RWPE2 (cell line): ENCODE measurements around the gene PDSS2.

ENCODE experiments used
- ATAC-seq: fragments of 200-7000 bp; cut with Tn5 transposase; 3 replicates; pipeline ENCODE4 v1.9.1; 2021; ENCODE audit warnings: low read depth
- DNase-seq: peaks from one replicate; pipeline ENCODE4 v3.0.0-alpha.2; 2020; ENCODE audit warnings: low spot score
- H3K27ac ChIP-seq: fragments of 450-650 bp; 2 replicates; pipeline ENCODE4 v1.5.1; 2017; ENCODE audit warnings: mild to moderate bottlenecking; ENCODE audit not compliant: poor library complexity, severe bottlenecking
- H3K27me3 ChIP-seq: fragments of 250-450 bp; sonication (Bioruptor Pico); 2 replicates; pipeline ENCODE4 v1.5.1; 2021; ENCODE audit warnings: mild to moderate bottlenecking, moderate library complexity; ENCODE audit not compliant: insufficient read depth, poor library complexity, severe bottlenecking
- H3K36me3 ChIP-seq: fragments of 250-450 bp; sonication (Bioruptor Pico); 2 replicates; pipeline ENCODE4 v1.5.1; 2020; ENCODE audit warnings: low read depth, mild to moderate bottlenecking, moderate library complexity
- H3K4me1 ChIP-seq: fragments of 250-450 bp; sonication (Bioruptor Pico); 2 replicates; pipeline ENCODE4 v1.5.1; 2021; ENCODE audit warnings: mild to moderate bottlenecking, moderate library complexity; ENCODE audit not compliant: insufficient read depth, poor library complexity, severe bottlenecking
- H3K4me3 ChIP-seq: fragments of 250-450 bp; sonication (Bioruptor Pico); 2 replicates; pipeline ENCODE4 v1.5.1; 2021; ENCODE audit warnings: mild to moderate bottlenecking, moderate library complexity; ENCODE audit not compliant: severe bottlenecking
- H3K9me3 ChIP-seq: fragments of 250-450 bp; sonication (Bioruptor Pico); 2 replicates; pipeline ENCODE4 v1.5.1; 2021; ENCODE audit warnings: mild to moderate bottlenecking, moderate library complexity; ENCODE audit not compliant: severe bottlenecking
- TF ChIP-seq, protein P1 (sequence below): fragments of 450-650 bp; IDR thresholded peaks from one replicate; pipeline ENCODE4 v1.5.1; 2017; ENCODE audit warnings: mild to moderate bottlenecking, moderate library complexity; ENCODE audit not compliant: poor library complexity, severe bottlenecking

PDSS2 gene

DNA sequence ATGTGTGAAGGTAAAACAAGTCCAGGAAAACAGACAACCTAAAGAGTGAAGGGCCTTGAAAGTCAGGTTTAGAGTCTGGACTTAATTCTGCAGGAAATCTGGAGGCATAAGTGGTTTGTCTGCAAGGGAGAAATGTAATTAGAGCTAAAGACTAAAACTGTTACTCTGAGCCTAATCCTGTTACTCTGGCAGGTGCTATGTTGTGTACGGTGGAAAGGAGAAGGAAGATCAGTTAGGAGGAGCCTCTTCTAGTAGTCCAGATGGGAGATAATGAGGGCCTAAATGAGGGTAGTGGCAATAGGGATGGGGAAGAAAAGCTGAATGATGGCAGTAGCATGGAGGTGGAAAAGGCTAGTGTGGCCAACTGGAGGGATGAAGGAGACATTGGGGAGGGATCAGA is 118.5 kb downstream of the PDSS2 start:
- Histone ChIP-seq H3K4me1 (peaks cover 13% of the 10 kb centered on the region), H3K36me3 (no peaks in the 10 kb centered on the region), H3K27me3 (no peaks in the 10 kb centered on the region), H3K4me3 (no peak overlapping the region), H3K27ac (no peak overlapping the region), H3K9me3 (no peaks in the 10 kb centered on the region)
- ATAC-seq (no peak), DNase-seq (no peak)
- TF ChIP-seq, protein P1, sequence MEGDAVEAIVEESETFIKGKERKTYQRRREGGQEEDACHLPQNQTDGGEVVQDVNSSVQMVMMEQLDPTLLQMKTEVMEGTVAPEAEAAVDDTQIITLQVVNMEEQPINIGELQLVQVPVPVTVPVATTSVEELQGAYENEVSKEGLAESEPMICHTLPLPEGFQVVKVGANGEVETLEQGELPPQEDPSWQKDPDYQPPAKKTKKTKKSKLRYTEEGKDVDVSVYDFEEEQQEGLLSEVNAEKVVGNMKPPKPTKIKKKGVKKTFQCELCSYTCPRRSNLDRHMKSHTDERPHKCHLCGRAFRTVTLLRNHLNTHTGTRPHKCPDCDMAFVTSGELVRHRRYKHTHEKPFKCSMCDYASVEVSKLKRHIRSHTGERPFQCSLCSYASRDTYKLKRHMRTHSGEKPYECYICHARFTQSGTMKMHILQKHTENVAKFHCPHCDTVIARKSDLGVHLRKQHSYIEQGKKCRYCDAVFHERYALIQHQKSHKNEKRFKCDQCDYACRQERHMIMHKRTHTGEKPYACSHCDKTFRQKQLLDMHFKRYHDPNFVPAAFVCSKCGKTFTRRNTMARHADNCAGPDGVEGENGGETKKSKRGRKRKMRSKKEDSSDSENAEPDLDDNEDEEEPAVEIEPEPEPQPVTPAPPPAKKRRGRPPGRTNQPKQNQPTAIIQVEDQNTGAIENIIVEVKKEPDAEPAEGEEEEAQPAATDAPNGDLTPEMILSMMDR = no peak

DNA sequence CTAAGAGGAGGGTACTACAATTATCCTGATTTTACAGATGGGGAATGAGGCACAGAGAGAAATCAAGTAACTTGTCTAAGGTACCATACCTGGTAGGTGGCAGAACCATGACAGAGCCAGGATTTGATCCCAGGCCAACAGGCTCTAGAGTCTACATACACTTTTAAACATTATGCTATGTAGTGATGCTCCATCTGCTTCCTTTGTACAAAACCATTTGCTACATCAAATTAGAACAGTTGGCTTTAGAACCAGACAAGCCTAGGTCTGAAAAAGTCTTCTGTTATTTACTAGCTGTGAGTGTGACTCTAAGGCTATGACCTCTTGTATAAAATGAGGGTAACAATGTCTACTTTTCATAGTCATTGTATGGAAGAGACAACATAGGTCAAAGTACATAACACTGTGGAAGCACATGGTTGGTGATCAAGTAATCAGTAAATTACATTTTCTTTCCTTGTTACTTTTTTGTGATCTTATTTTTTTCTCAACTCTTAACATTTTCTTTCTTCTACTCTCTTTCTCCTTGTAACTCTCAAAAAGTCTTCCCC is 122.1 kb downstream of the PDSS2 start:
- Histone ChIP-seq H3K4me1 (peaks cover 5% of the 10 kb centered on the region), H3K4me3 (no peak overlapping the region), H3K9me3 (no peaks in the 10 kb centered on the region), H3K27me3 (no peaks in the 10 kb centered on the region), H3K36me3 (no peaks in the 10 kb centered on the region; the same call in 1 of the 2 replicates), H3K27ac (no peak overlapping the region)
- ATAC-seq = no peak
- no peak for DNase-seq
- TF ChIP-seq, protein P1 = no peak

DNA sequence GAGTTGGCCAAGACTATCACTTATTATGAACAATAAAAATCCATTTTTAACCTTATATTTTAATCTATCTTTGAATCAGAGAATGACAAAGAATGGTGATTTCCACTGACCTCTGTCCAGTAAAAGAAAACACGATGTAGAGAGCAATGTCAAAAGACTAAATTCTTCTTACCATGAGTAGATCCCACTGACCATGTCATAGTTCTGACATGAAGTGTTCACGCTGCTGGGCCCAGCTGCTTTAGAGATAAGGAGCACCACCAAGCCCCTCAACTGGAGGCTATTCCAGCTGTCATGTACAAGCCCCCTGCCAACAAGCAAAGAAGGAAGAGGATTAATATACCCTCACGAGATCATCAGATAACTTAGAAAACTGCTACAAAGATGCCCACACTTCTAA is 125.3 kb downstream of the PDSS2 start:
- Histone ChIP-seq H3K4me1 (peaks cover 5% of the 10 kb centered on the region), H3K27me3 (no peaks in the 10 kb centered on the region), H3K36me3 (no peaks in the 10 kb centered on the region; the same call in 1 of the 2 replicates), H3K27ac (no peak overlapping the region), H3K9me3 (no peaks in the 10 kb centered on the region), H3K4me3 (no peak overlapping the region)
- TF ChIP-seq, protein P1 = no peak
- DNase-seq (no peak), ATAC-seq (no peak)

DNA sequence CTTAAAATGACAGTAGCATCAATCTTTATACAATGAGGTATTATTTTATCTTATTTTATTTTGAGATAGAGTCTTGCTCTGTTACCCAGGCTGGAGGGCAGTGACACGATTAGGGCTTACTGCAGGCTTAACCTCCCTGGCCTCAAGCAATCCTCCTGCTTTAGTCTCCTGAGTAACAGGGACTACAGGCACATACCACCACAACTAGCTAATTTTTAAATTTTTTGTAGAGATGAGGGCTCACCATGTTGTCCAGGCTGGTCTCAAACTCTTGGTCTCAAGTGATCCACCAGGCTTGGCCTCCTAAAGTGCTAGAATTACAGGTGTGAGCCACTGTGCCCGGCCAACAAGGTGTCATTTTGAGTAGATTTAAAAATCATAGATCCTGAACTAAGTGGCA is 125.9 kb downstream of the PDSS2 start:
- TF ChIP-seq, protein P1 = no peak
- Histone ChIP-seq H3K27me3 (no peaks in the 10 kb centered on the region), H3K9me3 (no peaks in the 10 kb centered on the region), H3K4me3 (no peak overlapping the region), H3K36me3 (no peaks in the 10 kb centered on the region; the same call in 1 of the 2 replicates), H3K4me1 (peaks cover 5% of the 10 kb centered on the region), H3K27ac (no peak overlapping the region)
- ATAC-seq (no peak), DNase-seq (no peak)
